HG02852 (cell line): ENCODE data around the gene RHOB.

Source experiments
- ATAC-seq: cut with Tn5 transposase; IDR thresholded peaks from one replicate; pipeline ENCODE4 v1.9.1; 2021; ENCODE audit warnings: mild to moderate bottlenecking, moderate library complexity; ENCODE audit not compliant: unreplicated experiment

Gene RHOB

GRCh38 chr2:20472569-20472968, 25.7 kb downstream of the RHOB start:
- ATAC-seq, result no peak

DNA sequence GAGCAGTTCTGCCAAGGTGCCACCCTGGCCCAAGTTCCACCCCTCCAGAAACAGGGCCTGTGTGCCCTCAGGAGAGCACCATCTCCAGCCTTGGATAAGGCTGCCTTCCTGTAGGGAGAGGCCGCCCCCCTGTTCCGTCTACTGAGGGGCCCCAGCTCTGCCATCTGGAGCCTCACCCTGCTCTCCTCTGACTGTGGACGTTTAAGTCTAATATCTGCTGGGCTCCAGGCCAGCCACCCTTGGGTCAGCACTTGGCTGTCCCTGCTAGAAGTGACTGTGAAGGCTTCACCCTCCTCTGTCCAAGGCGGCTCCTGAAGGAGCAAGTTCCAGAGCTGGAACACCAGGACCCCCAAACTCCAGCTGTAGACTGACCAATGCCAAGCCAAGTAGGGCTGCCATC, 26.3 kb downstream of the RHOB start:
- ATAC-seq, result no peak

DNA sequence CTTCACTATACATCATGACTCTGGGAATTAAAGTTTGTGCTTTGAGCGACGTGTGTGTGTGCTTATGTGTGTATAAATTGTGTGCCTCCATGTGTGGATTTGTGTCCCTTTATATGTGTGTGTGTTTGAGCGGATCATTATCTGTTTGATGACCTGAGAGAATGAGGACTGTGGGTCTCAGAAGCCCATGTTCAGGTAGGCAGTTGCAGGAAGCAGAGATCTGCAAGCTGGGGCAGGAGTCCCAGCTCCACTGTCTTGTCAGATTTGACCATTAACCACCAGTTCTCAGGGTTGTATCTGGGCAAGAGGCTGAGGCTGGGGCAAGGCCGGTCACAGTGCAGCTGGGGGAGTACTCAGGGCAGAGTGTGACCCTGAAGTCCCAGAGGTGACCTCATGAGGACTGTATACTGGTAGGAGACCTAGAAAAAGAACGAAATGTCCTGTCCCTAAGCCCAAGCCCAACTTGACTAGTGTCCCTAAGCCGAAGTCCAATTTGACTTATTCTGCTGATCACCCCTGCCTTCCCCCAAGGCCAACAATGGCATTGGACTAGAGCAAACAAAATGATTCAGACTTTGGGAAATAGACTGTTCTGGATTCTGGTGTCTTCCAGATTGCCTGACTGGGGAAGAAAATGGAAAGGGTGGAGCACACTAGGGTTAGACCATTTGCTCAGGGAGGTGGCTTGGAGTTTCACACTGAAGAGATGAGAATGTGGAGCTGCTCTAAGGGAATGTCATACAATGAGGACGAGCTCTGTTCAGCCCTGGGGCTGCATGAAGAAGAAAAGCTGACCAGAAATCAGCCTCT, 28.1 kb downstream of the RHOB start:
- ATAC-seq, result no peak

DNA sequence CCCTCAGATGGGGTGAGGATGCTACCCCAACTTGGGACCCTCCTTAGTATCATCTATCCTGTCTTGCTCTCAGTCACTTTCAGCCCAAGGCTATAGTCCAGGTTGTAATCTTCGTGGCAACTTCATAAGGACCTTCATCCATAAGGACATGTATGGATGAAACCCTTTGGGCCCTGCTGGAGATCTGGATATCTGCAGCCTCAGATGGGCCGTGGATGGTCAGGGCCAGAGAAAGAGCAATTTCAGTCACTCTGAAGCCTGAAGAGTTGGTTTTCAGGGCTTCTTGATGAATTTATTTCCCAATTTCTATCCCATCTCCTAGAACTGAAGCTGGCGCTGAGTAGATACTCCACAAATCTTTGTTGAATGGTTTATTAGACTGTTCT, 28.7 kb downstream of the RHOB start:
- ATAC-seq, result no peak

- no peak for ATAC-seq
Observed at GRCh38 chr2:20476481-20476880, 29.6 kb downstream of the RHOB start.

DNA sequence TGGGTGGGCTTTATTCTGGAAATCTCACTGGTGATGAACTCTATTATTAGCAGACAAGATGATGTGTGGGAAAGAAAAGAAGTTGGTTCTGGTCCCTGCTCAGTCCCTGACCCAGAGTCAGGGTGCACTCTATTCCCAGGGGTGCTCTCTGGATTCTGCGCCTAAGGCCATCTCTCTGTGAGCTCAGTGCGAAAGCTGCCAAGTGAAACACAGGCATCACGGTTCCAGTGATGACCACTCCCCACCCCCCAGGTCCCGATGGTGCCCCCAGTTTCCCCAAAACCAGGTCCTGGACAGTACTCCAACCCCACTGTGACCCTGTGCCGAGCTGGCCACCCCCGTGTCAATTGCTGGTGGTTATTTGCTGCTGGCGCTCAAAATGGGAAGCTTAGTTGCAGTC, 30.1 kb downstream of the RHOB start:
- ATAC-seq, result no peak

GRCh38 chr2:20478961-20479360, 32.1 kb downstream of the RHOB start:
- no peak for ATAC-seq

GRCh38 chr2:20479835-20480234, 33.0 kb downstream of the RHOB start:
- ATAC-seq, result no peak

GRCh38 chr2:20480913-20481312, 34.0 kb downstream of the RHOB start:
- ATAC-seq, result no peak

DNA sequence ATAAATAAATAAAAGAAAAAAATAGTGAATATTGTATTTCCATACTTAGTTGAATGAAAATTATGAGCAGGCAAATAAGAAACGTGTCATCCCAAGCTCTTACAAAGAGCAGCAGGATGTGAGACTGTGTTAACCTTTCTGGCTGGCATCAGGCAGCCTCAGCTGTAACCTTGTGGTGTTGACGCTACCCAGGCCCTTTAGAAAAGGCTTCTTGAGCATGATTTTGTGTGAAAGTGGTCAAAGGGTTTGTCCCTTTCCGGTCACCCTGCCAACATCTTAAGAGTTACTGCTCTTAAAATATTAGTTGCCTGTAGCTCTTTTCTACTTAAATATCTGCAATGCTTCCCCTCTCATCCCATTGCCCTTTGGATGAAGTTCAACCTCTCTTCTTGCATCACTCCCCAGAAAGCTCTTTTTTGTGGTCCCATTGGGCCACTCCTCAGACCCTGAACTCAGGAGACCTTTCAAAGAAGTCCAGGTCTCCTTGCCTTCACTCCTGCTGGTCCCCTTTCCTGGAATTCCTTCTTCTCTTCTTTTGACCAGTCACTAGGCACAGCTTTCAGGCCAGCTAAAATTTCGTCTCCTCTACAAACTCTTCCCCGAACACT, 35.0 kb downstream of the RHOB start:
- ATAC-seq, result no peak

DNA sequence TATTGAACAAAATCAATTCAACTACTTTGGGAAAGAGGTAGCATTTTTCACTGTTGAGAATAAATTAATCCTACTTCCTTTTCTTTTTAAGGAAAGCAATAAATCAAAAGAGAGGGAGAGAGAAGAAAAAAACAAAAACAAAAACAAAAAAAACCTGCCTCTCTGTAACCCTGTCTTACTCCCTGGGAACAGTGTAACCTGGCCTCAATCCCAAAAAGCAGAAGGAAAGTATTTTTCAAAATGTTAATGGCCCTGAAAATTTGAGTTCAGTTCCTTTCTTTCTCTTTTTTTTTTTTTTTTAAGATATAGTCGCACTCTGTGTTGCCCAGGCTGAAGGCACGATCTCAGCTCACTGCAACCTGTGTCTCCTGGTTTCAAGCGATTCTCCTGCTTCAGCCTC, 35.9 kb downstream of the RHOB start:
- ATAC-seq, result no peak

DNA sequence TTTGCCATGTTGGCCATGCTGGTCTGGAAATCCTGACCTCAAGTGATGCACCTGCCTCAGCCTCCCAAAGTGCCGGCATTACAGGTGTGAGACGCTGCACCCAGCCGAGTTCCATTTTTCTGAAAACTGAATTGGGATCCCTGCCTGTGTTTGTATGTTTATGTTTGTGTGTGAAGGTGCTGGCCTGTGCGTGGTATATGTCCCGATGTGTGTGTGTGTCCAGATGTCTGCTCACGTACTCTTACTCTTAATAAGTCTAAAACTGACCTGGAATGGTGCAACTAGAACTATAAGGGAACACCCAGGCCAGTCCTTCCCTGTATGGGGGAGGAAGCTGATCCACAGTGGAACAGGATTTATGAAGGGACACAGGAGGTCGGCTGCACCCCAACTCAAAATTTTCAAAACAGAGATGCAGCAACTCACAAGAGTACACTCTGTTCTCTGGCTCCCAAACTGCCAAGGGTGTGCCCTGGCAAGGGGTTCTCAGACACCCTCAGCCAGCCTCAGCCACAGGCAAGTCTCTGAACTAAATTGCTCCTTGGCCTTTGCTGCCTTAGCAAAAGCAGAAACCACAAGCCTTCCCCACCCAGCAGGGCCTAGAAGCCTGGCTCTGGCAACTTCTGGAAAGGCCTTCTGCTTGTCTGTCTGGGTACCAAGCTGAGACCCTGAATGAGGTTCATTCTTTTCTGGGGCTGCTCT, 36.5 kb downstream of the RHOB start:
- no peak for ATAC-seq

GRCh38 chr2:20484034-20484617, 37.3 kb downstream of the RHOB start:
- no peak for ATAC-seq

DNA sequence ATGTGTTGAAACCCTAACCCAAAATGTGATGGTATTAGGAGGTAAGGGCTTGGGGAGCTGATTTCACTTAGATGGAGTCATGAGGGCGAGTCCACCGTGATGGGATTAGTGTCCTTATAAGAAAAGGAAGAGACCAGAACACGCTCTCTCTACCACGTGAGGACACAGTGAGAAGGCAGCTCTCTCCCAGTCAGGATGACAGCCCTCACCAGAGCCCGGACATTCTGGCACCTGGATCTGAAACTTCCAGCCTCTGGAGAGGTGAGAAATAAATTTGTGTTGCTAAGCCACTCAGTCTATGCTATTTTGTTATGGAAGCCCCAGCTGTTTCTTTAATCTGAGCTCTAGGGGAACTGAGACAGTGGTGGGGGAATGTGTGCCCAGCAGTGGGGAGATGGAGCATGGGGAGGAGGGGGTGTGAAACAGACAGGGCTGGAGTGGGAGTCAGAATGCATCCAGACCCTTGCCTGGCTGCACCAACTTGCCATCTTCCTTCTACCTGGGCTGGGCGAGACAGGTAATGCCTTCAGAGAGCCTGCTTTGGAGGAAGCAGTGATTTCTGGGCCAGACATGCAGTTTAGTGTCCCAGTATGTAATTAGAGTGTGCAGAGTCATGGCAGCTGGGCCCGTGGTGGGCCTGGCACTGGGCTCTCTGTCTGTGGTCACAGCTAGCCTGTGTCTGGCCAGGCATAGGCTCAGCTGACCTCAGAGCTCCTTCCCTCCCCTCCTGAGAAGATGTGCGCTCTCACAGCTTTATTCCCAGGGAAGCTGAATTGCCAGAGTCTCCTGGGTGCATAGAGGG, 38.1 kb downstream of the RHOB start:
- ATAC-seq, result no peak

GRCh38 chr2:20485612-20486388, 38.9 kb downstream of the RHOB start:
- no peak for ATAC-seq

DNA sequence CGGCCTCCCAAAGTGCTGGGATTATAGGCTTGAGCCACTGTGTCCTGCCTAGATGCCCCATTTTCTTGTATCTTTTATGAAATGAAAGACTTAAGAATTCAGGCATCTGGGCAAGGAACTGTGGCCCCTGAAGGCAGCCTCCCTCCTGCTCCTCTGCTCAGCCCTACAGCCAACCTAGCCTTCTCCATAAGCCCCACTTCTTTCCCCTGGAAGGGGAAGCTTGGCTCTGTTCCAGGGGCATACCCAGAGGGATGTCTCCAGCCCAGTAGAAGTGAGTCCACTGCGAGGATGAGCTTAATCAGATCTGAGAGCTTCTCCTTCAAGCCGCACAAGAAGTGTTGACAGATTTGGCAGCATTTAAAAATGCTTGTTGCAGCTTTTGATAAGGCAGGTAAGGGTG, 39.7 kb downstream of the RHOB start:
- ATAC-seq, result no peak

DNA sequence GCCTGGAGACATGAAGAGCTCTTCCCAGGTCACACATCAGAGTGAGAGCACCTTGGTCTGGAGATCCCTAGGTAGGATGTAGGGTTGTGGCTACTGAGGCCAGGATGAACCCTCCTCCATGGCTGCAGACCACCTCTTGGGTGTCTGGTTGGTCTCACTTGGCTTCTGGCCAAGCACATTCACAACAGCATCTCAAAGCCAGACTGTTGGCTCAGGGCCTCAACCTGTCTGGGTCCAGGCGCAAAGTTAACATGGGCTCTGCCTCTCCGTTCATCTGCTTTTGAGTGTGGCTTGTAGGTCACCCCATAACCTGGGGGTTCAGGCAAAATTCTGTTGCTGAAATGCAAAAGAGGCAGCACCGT, 40.1 kb downstream of the RHOB start:
- ATAC-seq, result no peak

- ATAC-seq, result no peak
Observed at GRCh38 chr2:20487392-20488174, 40.7 kb downstream of the RHOB start.

GRCh38 chr2:20488201-20488641, 41.3 kb downstream of the RHOB start:
- ATAC-seq, result no peak
